ENCODE results near the gene DUSP3. TPM values are rescaled to one million over a fixed set of nuclear protein-coding genes. Genes with fewer than 3 reads are reported as not detected.

DUSP3 gene
- total RNA-seq, 2 experiments from 2014 or later: 9.0 to 9.8 TPM

GRCh38 chr17:43755389-43755875 lies 23.3 kb downstream of the DUSP3 start:
- no TSS peak for BruUV-seq (replicated peaks)
- Histone ChIP-seq H4K20me1 (ENCODE audit: insufficient read depth, low read length) (no peaks in the 10 kb centered on the region), H3K4me2 (ENCODE audit: low read length) (no peak overlapping the region), H3K27ac (ENCODE audit: low read depth, low read length, poor library complexity, severe bottlenecking) (no peak overlapping the region), H3K9me3 (ENCODE audit: low read length) (no peaks in the 10 kb centered on the region), H3K79me2 (ENCODE audit: insufficient read depth, low read depth, low read length) (no peaks in the 10 kb centered on the region), H3K4me3 (ENCODE audit: low read depth, low read length, poor library complexity, severe bottlenecking) (no peak overlapping the region), H2AFZ (ENCODE audit: low read length) (no peak overlapping the region), H3K36me3 (ENCODE audit: insufficient read depth, low read length) (no peaks in the 10 kb centered on the region), H3K4me1 (ENCODE audit: insufficient read depth, low read length, poor library complexity, severe bottlenecking) (no peaks in the 10 kb centered on the region), H3K9me2 (ENCODE audit: insufficient read depth, low read length) (no peaks in the 10 kb centered on the region)
- DNase-seq (ENCODE audit: low spot score): no peak
- intact Hi-C loops (cut with micrococcal nuclease; ENCODE audit: unreplicated experiment): no loop called here
- POLR2A ChIA-PET: no interaction called here
- CTCF ChIA-PET (ENCODE audit: unreplicated experiment): no interaction called here
- TF ChIP-seq CTCF (conservative IDR thresholded peaks at IDR 0.05; ENCODE audit: low read length) (no peak), EZH2phosphoT487 (IDR thresholded peaks at IDR 0.05; ENCODE audit: borderline replicate concordance, low read depth, low read length) (no peak)

GRCh38 chr17:43754947-43755346 lies 23.8 kb downstream of the DUSP3 start:
- no peak overlapping the region for H2AFZ ChIP-seq (ENCODE audit: low read length)
- no peaks in the 10 kb centered on the region for H3K4me1 ChIP-seq (ENCODE audit: insufficient read depth, low read length, poor library complexity, severe bottlenecking)
- H3K4me2 ChIP-seq (ENCODE audit: low read length): no peak overlapping the region
- no peak for DNase-seq (ENCODE audit: low spot score)
- CTCF ChIA-PET (ENCODE audit: unreplicated experiment): no interaction called here
- no peaks in the 10 kb centered on the region for H4K20me1 ChIP-seq (ENCODE audit: insufficient read depth, low read length)
- no peaks in the 10 kb centered on the region for H3K9me2 ChIP-seq (ENCODE audit: insufficient read depth, low read length)
- no TSS peak for BruUV-seq (replicated peaks)
- H3K4me3 ChIP-seq (ENCODE audit: low read depth, low read length, poor library complexity, severe bottlenecking): no peak overlapping the region
- H3K79me2 ChIP-seq (ENCODE audit: insufficient read depth, low read depth, low read length): no peaks in the 10 kb centered on the region
- intact Hi-C loops (cut with micrococcal nuclease; ENCODE audit: unreplicated experiment): no loop called here
- no peaks in the 10 kb centered on the region for H3K9me3 ChIP-seq (ENCODE audit: low read length)
- no peaks in the 10 kb centered on the region for H3K36me3 ChIP-seq (ENCODE audit: insufficient read depth, low read length)
- no peak for TF ChIP-seq CTCF (conservative IDR thresholded peaks at IDR 0.05; ENCODE audit: low read length)
- no peak for TF ChIP-seq EZH2phosphoT487 (IDR thresholded peaks at IDR 0.05; ENCODE audit: borderline replicate concordance, low read depth, low read length)
- no peak overlapping the region for H3K27ac ChIP-seq (ENCODE audit: low read depth, low read length, poor library complexity, severe bottlenecking)
- POLR2A ChIA-PET: no interaction called here

- no peak overlapping the region for H3K27ac ChIP-seq (ENCODE audit: low read depth, low read length, poor library complexity, severe bottlenecking)
- no peak overlapping the region for H2AFZ ChIP-seq (ENCODE audit: low read length)
- no peaks in the 10 kb centered on the region for H3K79me2 ChIP-seq (ENCODE audit: insufficient read depth, low read depth, low read length)
- H4K20me1 ChIP-seq (ENCODE audit: insufficient read depth, low read length): no peaks in the 10 kb centered on the region
- BruUV-seq (replicated peaks): no TSS peak
- H3K36me3 ChIP-seq (ENCODE audit: insufficient read depth, low read length): no peaks in the 10 kb centered on the region
- intact Hi-C loops (cut with micrococcal nuclease; ENCODE audit: unreplicated experiment): no loop called here
- no peak overlapping the region for H3K4me3 ChIP-seq (ENCODE audit: low read depth, low read length, poor library complexity, severe bottlenecking)
- DNase-seq (ENCODE audit: low spot score): no peak
- no peak overlapping the region for H3K4me2 ChIP-seq (ENCODE audit: low read length)
- ChIA-PET POLR2A (no interaction called here), CTCF (ENCODE audit: unreplicated experiment) (no interaction called here)
- TF ChIP-seq CTCF (conservative IDR thresholded peaks at IDR 0.05; ENCODE audit: low read length) (no peak), EZH2phosphoT487 (IDR thresholded peaks at IDR 0.05; ENCODE audit: borderline replicate concordance, low read depth, low read length) (no peak)
- H3K9me2 ChIP-seq (ENCODE audit: insufficient read depth, low read length): no peaks in the 10 kb centered on the region
- no peaks in the 10 kb centered on the region for H3K9me3 ChIP-seq (ENCODE audit: low read length)
- H3K4me1 ChIP-seq (ENCODE audit: insufficient read depth, low read length, poor library complexity, severe bottlenecking): no peaks in the 10 kb centered on the region
Measured at GRCh38 chr17:43753493-43754129, 25.2 kb downstream of the DUSP3 start.
